Measurements from ENCODE around the gene GFAP. TPM values are rescaled to one million over a fixed set of nuclear protein-coding genes. Genes with fewer than 3 reads are reported as not detected.

The GFAP gene
- total RNA-seq, 2 donors from 2014 or later: not detected

DNA sequence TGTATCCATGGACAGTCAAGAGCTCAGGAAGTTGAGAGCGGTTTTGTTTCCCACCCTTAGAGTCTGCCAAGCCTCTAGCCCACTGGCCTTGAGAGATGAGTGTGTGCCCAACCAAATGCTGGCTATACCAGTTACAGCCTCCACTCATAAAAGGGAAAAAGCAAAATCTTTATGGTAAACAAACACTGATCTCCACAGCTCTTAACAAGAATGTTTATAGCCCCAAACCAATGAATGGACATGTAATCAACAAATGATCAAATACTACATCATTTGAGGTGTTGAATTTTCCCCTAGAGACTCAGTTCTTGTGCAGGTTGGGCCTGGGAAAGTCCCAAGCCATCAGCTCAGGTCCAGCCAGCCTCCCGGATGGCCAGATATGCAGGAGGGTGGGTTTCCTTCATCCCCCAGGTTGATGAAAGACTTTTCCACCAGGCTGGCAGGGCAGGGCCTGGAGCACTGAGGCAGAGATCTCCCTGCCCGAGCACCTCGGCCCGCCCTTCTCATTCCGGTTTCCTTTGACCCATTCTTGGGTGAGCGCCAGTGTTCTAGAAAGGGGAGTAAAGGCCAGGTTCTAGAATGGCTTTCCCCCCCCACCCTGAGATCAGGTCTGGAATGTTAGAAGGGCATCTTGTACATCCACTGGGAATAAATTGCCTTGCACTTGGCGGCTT lies 12.2 kb downstream of the GFAP start:
- Mint-ChIP-seq H3K4me1 (peaks cover 6% of the 10 kb centered on the region), H3K27ac (no peak overlapping the region)

GRCh38 chr17:44902135-44902760 lies 13.1 kb downstream of the GFAP start:
- H3K27me3 Mint-ChIP-seq: peaks cover 3% of the 10 kb centered on the region
- ATAC-seq (replicated peaks): no peak
- peaks cover 17% of the 10 kb centered on the region for H3K36me3 Mint-ChIP-seq (ENCODE audit: low read depth)
- H3K4me3 Mint-ChIP-seq: no peak overlapping the region
- H3K27ac Mint-ChIP-seq: no peak overlapping the region
- H3K4me1 Mint-ChIP-seq: peaks cover 6% of the 10 kb centered on the region
- no peaks in the 10 kb centered on the region for H3K9me3 Mint-ChIP-seq

More for the DNA sequence above, 12.2 kb downstream of the GFAP start:
- no peak for ATAC-seq (replicated peaks)
- Mint-ChIP-seq H3K36me3 (ENCODE audit: low read depth) (peaks cover 17% of the 10 kb centered on the region), H3K4me3 (no peak overlapping the region), H3K27me3 (peaks cover 3% of the 10 kb centered on the region), H3K9me3 (no peaks in the 10 kb centered on the region)

DNA sequence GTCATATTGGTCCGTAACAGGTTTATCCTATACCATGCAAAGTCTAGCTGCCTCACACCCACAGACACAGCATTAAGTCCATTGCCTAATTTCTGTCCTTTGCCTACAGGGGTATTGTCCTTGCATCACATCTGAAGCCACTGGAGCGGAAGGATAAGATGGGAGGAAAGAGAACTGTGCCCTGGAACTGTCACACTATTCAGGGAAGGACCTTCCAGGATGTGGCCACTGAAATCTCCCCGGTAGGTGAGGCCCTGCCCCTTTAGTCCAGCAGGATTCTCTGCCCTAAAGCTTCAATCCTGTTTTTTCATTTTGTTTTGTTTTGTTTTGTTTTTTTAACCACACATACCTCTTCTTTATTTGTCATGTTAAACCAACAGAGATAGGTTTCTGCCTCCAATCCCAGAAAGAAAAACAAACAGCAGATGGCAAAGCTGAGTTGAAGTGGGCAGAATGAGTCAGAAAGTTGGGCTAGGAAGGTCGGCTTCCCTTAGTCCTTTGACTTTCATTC lies 13.8 kb downstream of the GFAP start:
- peaks cover 6% of the 10 kb centered on the region for H3K4me1 Mint-ChIP-seq
- H3K27ac Mint-ChIP-seq: no peak overlapping the region
- ATAC-seq (replicated peaks): no peak
- H3K36me3 Mint-ChIP-seq (ENCODE audit: low read depth): peaks cover 21% of the 10 kb centered on the region
- H3K27me3 Mint-ChIP-seq: peaks cover 3% of the 10 kb centered on the region
- peak overlapping the region; percentile 88 for H3K4me3 Mint-ChIP-seq
- no peaks in the 10 kb centered on the region for H3K9me3 Mint-ChIP-seq

DNA sequence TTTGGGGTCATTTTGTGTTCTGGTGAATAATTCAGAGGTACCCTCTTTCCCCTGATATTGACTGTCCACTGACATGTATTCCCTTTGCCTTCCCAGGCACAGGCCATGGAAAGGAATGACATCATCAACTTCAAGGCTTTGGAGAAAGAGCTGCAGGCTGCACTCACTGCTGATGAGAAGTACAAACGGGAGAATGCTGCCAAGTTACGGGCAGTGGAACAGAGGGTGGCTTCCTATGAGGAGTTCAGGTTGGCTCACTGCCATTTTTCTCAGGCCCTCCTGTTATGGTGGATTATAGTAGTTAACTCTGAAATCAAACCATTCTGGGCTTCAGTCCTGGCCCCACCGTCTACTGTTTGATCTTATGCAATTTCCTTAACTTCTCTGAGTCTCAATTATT lies 14.4 kb downstream of the GFAP start:
- Mint-ChIP-seq H3K9me3 (no peaks in the 10 kb centered on the region), H3K4me3 (peak overlapping the region; percentile 88), H3K4me1 (peaks cover 9% of the 10 kb centered on the region), H3K27me3 (peaks cover under 1% of the 10 kb centered on the region), H3K36me3 (ENCODE audit: low read depth) (peaks cover 27% of the 10 kb centered on the region), H3K27ac (peak overlapping the region; percentile 100)
- no peak for ATAC-seq (replicated peaks)

GRCh38 chr17:44899074-44899782 lies 16.1 kb downstream of the GFAP start, which contains the start of gene EFTUD2:
TSS of gene EFTUD2 (minus strand) at chr17:44899445. CDS start at chr17:44894521, 4,924 bp downstream.
- H3K9me3 Mint-ChIP-seq: no peaks in the 10 kb centered on the region
- H3K4me3 Mint-ChIP-seq: peak within 1 kb of the TSS; percentile 88
- no peaks in the 10 kb centered on the region for H3K27me3 Mint-ChIP-seq
- ATAC-seq (replicated peaks): peak; percentile 94
- H3K36me3 Mint-ChIP-seq (ENCODE audit: low read depth): peaks cover 44% of the 10 kb centered on the region
- peak within 1 kb of the TSS; percentile 100 for H3K27ac Mint-ChIP-seq
- peaks cover 15% of the 10 kb centered on the region for H3K4me1 Mint-ChIP-seq

DNA sequence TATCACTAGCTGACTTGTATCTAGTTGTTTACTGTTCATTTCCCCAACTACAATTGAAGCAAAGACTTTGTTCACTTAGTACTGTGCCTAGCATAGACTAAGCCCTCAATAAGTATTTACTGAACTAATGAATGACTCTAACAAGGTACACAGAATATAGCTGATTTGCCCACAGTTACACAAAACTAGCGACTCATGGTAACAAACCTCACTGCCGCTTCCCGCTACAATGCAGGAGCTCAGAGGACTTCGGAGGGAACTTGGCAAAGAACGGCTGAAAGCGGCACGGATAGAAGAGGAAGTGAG lies 16.6 kb downstream of the GFAP start:
- peak overlapping the region; percentile 88 for H3K4me3 Mint-ChIP-seq
- no peaks in the 10 kb centered on the region for H3K9me3 Mint-ChIP-seq
- peak overlapping the region; percentile 100 for H3K27ac Mint-ChIP-seq
- ATAC-seq (replicated peaks): no peak
- peaks cover 15% of the 10 kb centered on the region for H3K4me1 Mint-ChIP-seq
- peaks cover 49% of the 10 kb centered on the region for H3K36me3 Mint-ChIP-seq (ENCODE audit: low read depth)
- H3K27me3 Mint-ChIP-seq: no peaks in the 10 kb centered on the region

DNA sequence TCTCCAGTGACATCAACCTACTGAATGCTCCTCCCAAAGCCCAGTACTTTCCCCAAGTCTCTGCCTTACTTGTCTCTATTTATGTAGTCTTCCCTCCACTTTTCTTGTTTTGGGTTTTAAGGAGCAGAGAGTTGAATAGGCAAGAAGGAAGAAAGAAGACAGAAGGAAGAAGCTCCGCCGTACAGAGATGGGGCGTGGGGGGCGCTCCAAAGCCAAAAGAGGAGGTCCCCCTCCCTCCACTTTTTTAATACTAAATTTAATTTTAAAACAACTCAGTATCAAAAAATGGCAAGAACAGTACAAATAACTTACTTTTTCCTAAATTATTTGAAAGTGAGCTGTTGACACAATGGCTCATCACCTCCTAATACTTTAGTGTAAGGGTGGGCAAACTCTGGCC lies 20.7 kb downstream of the GFAP start:
- no peak for ATAC-seq (replicated peaks)
- Mint-ChIP-seq H3K27ac (no peak overlapping the region), H3K36me3 (ENCODE audit: low read depth) (peaks cover 77% of the 10 kb centered on the region), H3K9me3 (no peaks in the 10 kb centered on the region), H3K4me3 (no peak overlapping the region), H3K4me1 (peaks cover 20% of the 10 kb centered on the region), H3K27me3 (no peaks in the 10 kb centered on the region)

GRCh38 chr17:44892250-44892649 lies 23.1 kb downstream of the GFAP start:
- no peak overlapping the region for H3K4me3 Mint-ChIP-seq
- no peak overlapping the region for H3K27ac Mint-ChIP-seq
- H3K36me3 Mint-ChIP-seq (ENCODE audit: low read depth): peaks cover 62% of the 10 kb centered on the region
- no peaks in the 10 kb centered on the region for H3K27me3 Mint-ChIP-seq
- H3K4me1 Mint-ChIP-seq: peaks cover 13% of the 10 kb centered on the region
- no peaks in the 10 kb centered on the region for H3K9me3 Mint-ChIP-seq
- no peak for ATAC-seq (replicated peaks)

DNA sequence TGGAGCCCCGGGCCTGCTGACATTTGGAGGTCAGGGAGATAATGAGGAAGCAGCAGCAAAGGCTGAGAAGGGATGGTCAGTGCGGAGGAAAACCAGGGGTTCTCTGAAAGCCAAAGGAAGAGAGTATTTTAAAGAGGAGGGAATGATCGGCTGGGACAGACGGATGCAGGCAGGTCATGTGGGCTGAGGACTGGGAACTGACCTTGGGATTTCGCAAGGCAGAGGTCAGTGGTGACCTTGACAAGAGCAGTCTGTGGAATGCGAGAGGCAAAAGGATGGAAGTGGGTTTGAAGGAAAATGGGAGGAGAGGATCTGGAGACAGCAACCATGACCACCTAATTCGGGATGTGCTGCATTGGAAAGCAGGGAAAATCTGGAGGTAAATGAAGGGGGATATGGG lies 26.3 kb downstream of the GFAP start:
- no peaks in the 10 kb centered on the region for H3K9me3 Mint-ChIP-seq
- H3K27ac Mint-ChIP-seq: no peak overlapping the region
- H3K4me1 Mint-ChIP-seq: peaks cover 4% of the 10 kb centered on the region
- no peaks in the 10 kb centered on the region for H3K27me3 Mint-ChIP-seq
- no peak overlapping the region for H3K4me3 Mint-ChIP-seq
- H3K36me3 Mint-ChIP-seq (ENCODE audit: low read depth): peaks cover 33% of the 10 kb centered on the region
- ATAC-seq (replicated peaks): no peak

GRCh38 chr17:44887971-44888954 lies 27.0 kb downstream of the GFAP start:
- Mint-ChIP-seq H3K27ac (no peak overlapping the region), H3K36me3 (ENCODE audit: low read depth) (peaks cover 26% of the 10 kb centered on the region), H3K4me1 (peaks cover 4% of the 10 kb centered on the region), H3K4me3 (no peak overlapping the region), H3K9me3 (no peaks in the 10 kb centered on the region), H3K27me3 (no peaks in the 10 kb centered on the region)
- peak; percentile 51 for ATAC-seq (replicated peaks)

DNA sequence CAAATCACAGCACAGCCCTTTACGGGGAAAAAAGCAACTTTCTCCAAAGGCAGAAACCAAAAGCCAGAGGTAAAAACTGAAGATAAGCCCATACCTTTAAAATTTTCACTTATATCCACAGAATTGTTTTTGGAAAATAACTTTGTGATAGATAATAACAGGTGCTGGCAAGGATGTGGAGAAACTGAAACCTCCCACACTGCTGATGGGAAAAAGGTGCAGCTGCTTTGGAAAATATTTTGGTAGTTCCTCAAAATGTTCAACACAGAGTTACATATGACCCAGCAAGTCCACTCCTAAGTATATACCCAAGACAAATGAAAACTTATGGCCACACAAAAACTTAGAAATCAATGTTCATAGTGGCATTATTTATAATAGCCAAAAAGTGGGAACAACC lies 28.3 kb downstream of the GFAP start:
- Mint-ChIP-seq H3K4me3 (no peak overlapping the region), H3K27me3 (no peaks in the 10 kb centered on the region), H3K9me3 (no peaks in the 10 kb centered on the region)

DNA sequence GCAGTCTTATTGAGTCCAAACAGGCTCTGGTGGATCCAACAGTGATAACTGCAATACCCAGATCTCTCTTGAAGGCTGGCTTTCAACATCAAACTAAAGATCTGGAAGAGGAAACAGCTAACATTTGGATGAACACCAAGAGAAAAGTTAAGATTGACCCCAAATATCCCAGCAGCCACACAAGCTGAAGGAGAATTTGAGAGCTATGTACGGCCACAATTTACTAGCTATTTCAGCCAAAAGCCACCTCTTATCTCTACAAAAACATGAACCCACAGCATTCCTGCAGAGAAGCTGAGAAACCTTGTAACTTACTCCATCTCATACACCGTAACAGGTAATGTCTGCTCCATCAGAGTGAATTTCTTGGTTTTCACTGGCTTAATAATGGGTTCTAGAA lies 30.4 kb downstream of the GFAP start:
- Mint-ChIP-seq H3K4me1 (no peaks in the 10 kb centered on the region), H3K27ac (no peak overlapping the region)

More for the DNA sequence above, 28.3 kb downstream of the GFAP start:
- no peak for ATAC-seq (replicated peaks)
- H3K27ac Mint-ChIP-seq: no peak overlapping the region
- H3K36me3 Mint-ChIP-seq (ENCODE audit: low read depth): peaks cover 15% of the 10 kb centered on the region
- H3K4me1 Mint-ChIP-seq: peaks cover 4% of the 10 kb centered on the region

GRCh38 chr17:44881145-44881544 lies 34.2 kb downstream of the GFAP start:
- Mint-ChIP-seq H3K27ac (no peak overlapping the region), H3K27me3 (no peaks in the 10 kb centered on the region), H3K4me3 (no peak overlapping the region), H3K9me3 (no peaks in the 10 kb centered on the region), H3K36me3 (ENCODE audit: low read depth) (no peaks in the 10 kb centered on the region), H3K4me1 (no peaks in the 10 kb centered on the region)
- ATAC-seq (replicated peaks): no peak

More for the DNA sequence above, 30.4 kb downstream of the GFAP start:
- Mint-ChIP-seq H3K36me3 (ENCODE audit: low read depth) (no peaks in the 10 kb centered on the region), H3K27me3 (no peaks in the 10 kb centered on the region), H3K4me3 (no peak overlapping the region), H3K9me3 (no peaks in the 10 kb centered on the region)
- ATAC-seq (replicated peaks): no peak

DNA sequence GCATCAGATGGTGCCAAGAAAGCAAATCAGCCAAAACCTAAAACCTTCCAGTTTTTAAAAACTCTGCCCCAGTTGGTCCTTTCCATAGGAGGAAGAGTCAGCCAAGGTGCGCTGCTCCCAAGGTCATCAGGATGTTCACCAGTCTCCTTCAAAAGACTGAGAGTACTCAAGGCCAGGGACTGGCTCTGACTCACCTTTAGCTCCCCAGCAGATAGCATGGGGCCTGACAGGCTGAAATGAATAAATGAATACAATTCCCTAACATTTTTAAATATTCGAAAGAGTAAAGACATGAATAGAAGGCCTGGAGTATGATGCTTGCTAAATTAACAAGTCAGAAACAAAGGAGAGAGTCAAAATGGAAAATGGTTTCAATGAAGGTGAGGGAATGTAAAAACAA lies 35.2 kb downstream of the GFAP start:
- Mint-ChIP-seq H3K9me3 (no peaks in the 10 kb centered on the region), H3K27me3 (no peaks in the 10 kb centered on the region), H3K27ac (peak overlapping the region; percentile 44), H3K36me3 (ENCODE audit: low read depth) (no peaks in the 10 kb centered on the region), H3K4me1 (no peaks in the 10 kb centered on the region), H3K4me3 (no peak overlapping the region)
- ATAC-seq (replicated peaks): no peak
